NT2/D1 (cell line): Measurements from ENCODE around the gene ZNF234.

Experiments used
- SUZ12 ChIP-seq: IDR thresholded peaks from 2 replicates; pipeline ENCODE4 v1.6.1; 2011; ENCODE audit not compliant: insufficient read length, insufficient read depth; ENCODE audit errors: extremely low read depth
- YY1 ChIP-seq: IDR thresholded peaks from 2 replicates; pipeline ENCODE4 v1.6.1; 2011; ENCODE audit not compliant: insufficient read length, insufficient read depth
- ZNF274 ChIP-seq: IDR thresholded peaks from 2 replicates; pipeline ENCODE4 v1.6.1; 2011; ENCODE audit warnings: mild to moderate bottlenecking, low read depth, low read length

GRCh38 chr19:44192127-44192526 lies 50.8 kb downstream of the ZNF234 start:
- TF ChIP-seq SUZ12 (no peak), ZNF274 (no peak), YY1 (no peak)
